Common myeloid progenitor, CD34-positive (primary cell): Measurements from ENCODE around the gene TMEM108.

Experiments
- CTCF ChIA-PET: fragments of 350-600 bp; sonication (Branson Sonifier 250); formaldehyde crosslinking; loops from one replicate; lab custom pipeline; 2021; ENCODE audit warnings: antibody characterized with exemption; lab: Charles Lee
- POLR2A ChIA-PET: fragments of 350-600 bp; sonication (Branson Sonifier 250); formaldehyde crosslinking; loops from one replicate; lab custom pipeline; 2021; ENCODE audit warnings: antibody characterized with exemption; lab: Charles Lee
- DNase-seq, 3 donors: peaks; one replicate each; pipeline versions ENCODE4 v3.0.0 to v3.0.0-alpha.2; 2013
- H3K27ac ChIP-seq, 2 experiments: 1 replicate in 1 of 2; 2 replicates in 1 of 2; pipeline ENCODE4 v1.7.0; 2013; ENCODE audit warnings: inconsistent platforms in 2 of 2, low read length in 2 of 2, mild to moderate bottlenecking in 2 of 2, low read depth in 1 of 2, moderate library complexity in 1 of 2; ENCODE audit not compliant: severe bottlenecking in 2 of 2, insufficient read depth in 1 of 2, poor library complexity in 1 of 2
- H3K27me3 ChIP-seq, 5 experiments: replicated peaks in 2 of 5; 1 replicate in 3 of 5; 2 replicates in 2 of 5; pipeline versions ENCODE4 v1.6.1 to v1.7.0; 2013; ENCODE audit warnings: low read length in 4 of 5, mild to moderate bottlenecking in 2 of 5, moderate library complexity in 2 of 5, inconsistent platforms in 1 of 5; ENCODE audit not compliant: insufficient read depth in 5 of 5, control insufficient read depth in 4 of 5
- H3K36me3 ChIP-seq, 4 experiments: 1 replicate in 2 of 4; 2 replicates in 2 of 4; pipeline versions ENCODE4 v1.6.1 to v1.7.0; 2013; ENCODE audit warnings: low read length in 3 of 4, control low read depth in 1 of 4, mild to moderate bottlenecking in 1 of 4; ENCODE audit not compliant: control insufficient read depth in 4 of 4, insufficient read depth in 4 of 4
- H3K4me1 ChIP-seq, 4 experiments: 1 replicate in 3 of 4; 2 replicates in 1 of 4; pipeline versions ENCODE4 v1.6.1 to v1.7.1; 2013; ENCODE audit warnings: low read length in 3 of 4, mild to moderate bottlenecking in 3 of 4, control low read depth in 1 of 4, inconsistent platforms in 1 of 4, moderate library complexity in 1 of 4; ENCODE audit not compliant: control insufficient read depth in 4 of 4, insufficient read depth in 4 of 4; ENCODE audit errors: control extremely low read depth in 1 of 4
- H3K4me3 ChIP-seq, 7 experiments: 1 replicate in 4 of 7; 2 replicates in 3 of 7; pipeline versions ENCODE4 v1.5.1 to v1.7.0; 2013; ENCODE audit warnings: mild to moderate bottlenecking in 7 of 7, low read length in 6 of 7, moderate library complexity in 6 of 7, inconsistent platforms in 2 of 7, low read depth in 2 of 7, control low read depth in 1 of 7; ENCODE audit not compliant: insufficient read depth in 4 of 7, control insufficient read depth in 1 of 7; ENCODE audit errors: extremely low read depth in 1 of 7
- H3K9me3 ChIP-seq, 5 experiments: 1 replicate in 4 of 5; 2 replicates in 1 of 5; pipeline versions ENCODE4 v1.6.1 to v1.7.1; 2013; ENCODE audit warnings: low read length in 4 of 5, mild to moderate bottlenecking in 2 of 5, inconsistent platforms in 1 of 5, low read depth in 1 of 5, moderate library complexity in 1 of 5; ENCODE audit not compliant: control insufficient read depth in 4 of 5, insufficient read depth in 2 of 5; ENCODE audit errors: control extremely low read depth in 1 of 5
- WGBS: methylation state at CpG from one replicate; pipeline ENCODE4 v1.1.5; 2013; ENCODE audit not compliant: insufficient coverage; 5-methylcytosine and 5-hydroxymethylcytosine counted together

Gene TMEM108

GRCh38 chr3:133112666-133113065, 74.5 kb downstream of the TMEM108 start:
- peaks cover 0 to 3% (median 0%) of the 10 kb centered on the region in 5 experiments for H3K27me3 ChIP-seq
- no peak for DNase-seq
- H3K4me1 ChIP-seq = no peaks in the 10 kb centered on the region
- ChIA-PET POLR2A (no interaction called here), CTCF (no interaction called here)
- no peak overlapping the region for H3K4me3 ChIP-seq
- no peaks in the 10 kb centered on the region for H3K36me3 ChIP-seq
- no peaks in the 10 kb centered on the region for H3K9me3 ChIP-seq
- no peak overlapping the region for H3K27ac ChIP-seq
- WGBS = 100% methylated on average over 1 of the region's 2 CpGs

GRCh38 chr3:133113526-133113925, 75.3 kb downstream of the TMEM108 start:
- WGBS = 100% methylated on average over 2 of the region's 3 CpGs
- Histone ChIP-seq H3K36me3 (no peaks in the 10 kb centered on the region), H3K27me3 (peaks cover 0 to 3% (median 0%) of the 10 kb centered on the region in 5 experiments), H3K27ac (no peak overlapping the region), H3K9me3 (no peaks in the 10 kb centered on the region), H3K4me1 (no peaks in the 10 kb centered on the region), H3K4me3 (no peak overlapping the region)
- CTCF ChIA-PET = no interaction called here
- peak in 1 of 3 donors; percentile 17 for DNase-seq
- POLR2A ChIA-PET = no interaction called here

- DNase-seq = peak in 2 of 3 donors; percentile 38 to 52
- peaks cover 0 to 3% (median 0%) of the 10 kb centered on the region in 5 experiments for H3K27me3 ChIP-seq
- CTCF ChIA-PET = no interaction called here
- H3K36me3 ChIP-seq = no peaks in the 10 kb centered on the region
- POLR2A ChIA-PET = no interaction called here
- H3K9me3 ChIP-seq = no peaks in the 10 kb centered on the region
- no peaks in the 10 kb centered on the region for H3K4me1 ChIP-seq
- H3K4me3 ChIP-seq = no peak overlapping the region
- no peak overlapping the region for H3K27ac ChIP-seq
- WGBS = 100% methylated on average over 2 of the region's 3 CpGs
These were observed 75.9 kb downstream of the TMEM108 start for GRCh38 chr3:133113927-133114597.

- ChIA-PET CTCF (no interaction called here), POLR2A (no interaction called here)
- Histone ChIP-seq H3K36me3 (no peaks in the 10 kb centered on the region), H3K4me1 (no peaks in the 10 kb centered on the region), H3K27ac (no peak overlapping the region), H3K27me3 (peaks cover 0 to 3% (median 0%) of the 10 kb centered on the region in 5 experiments), H3K4me3 (no peak overlapping the region), H3K9me3 (no peaks in the 10 kb centered on the region)
- no peak for DNase-seq
- 100% methylated on average over 1 of the region's 1 CpG for WGBS
These were observed 77.0 kb downstream of the TMEM108 start for GRCh38 chr3:133115176-133115575.

GRCh38 chr3:133117342-133117741, 79.2 kb downstream of the TMEM108 start:
- Histone ChIP-seq H3K4me3 (no peak overlapping the region), H3K27ac (no peak overlapping the region), H3K36me3 (no peaks in the 10 kb centered on the region), H3K4me1 (no peaks in the 10 kb centered on the region), H3K9me3 (no peaks in the 10 kb centered on the region), H3K27me3 (no peaks in the 10 kb centered on the region)
- ChIA-PET CTCF (no interaction called here), POLR2A (no interaction called here)
- no peak for DNase-seq

- no CpG with 5 or more reads among the region's 2 CpGs for WGBS
- H3K27me3 ChIP-seq = no peaks in the 10 kb centered on the region
- H3K9me3 ChIP-seq = no peaks in the 10 kb centered on the region
- POLR2A ChIA-PET = no interaction called here
- CTCF ChIA-PET = no interaction called here
- no peak overlapping the region for H3K27ac ChIP-seq
- H3K4me3 ChIP-seq = no peak overlapping the region
- DNase-seq = no peak
- no peaks in the 10 kb centered on the region for H3K36me3 ChIP-seq
- H3K4me1 ChIP-seq = peaks cover 0 to 6% (median under 1%) of the 10 kb centered on the region in 4 experiments
These were observed 81.0 kb downstream of the TMEM108 start for GRCh38 chr3:133119176-133119575.

- Histone ChIP-seq H3K27me3 (no peaks in the 10 kb centered on the region), H3K27ac (no peak overlapping the region), H3K36me3 (no peaks in the 10 kb centered on the region), H3K4me1 (peaks cover 0 to 18% (median 5%) of the 10 kb centered on the region in 4 experiments), H3K9me3 (no peaks in the 10 kb centered on the region), H3K4me3 (no peak overlapping the region)
- DNase-seq = no peak
- CTCF ChIA-PET = no interaction called here
- POLR2A ChIA-PET = no interaction called here
- WGBS = 90% methylated on average over 1 of the region's 3 CpGs
These were observed 83.3 kb downstream of the TMEM108 start for GRCh38 chr3:133121450-133121849.
